Fibroblast of gingiva (primary cell): ENCODE data around the gene PRDM16.
A peak's percentile ranks its signal among the peaks of the same experiment; 100 is the strongest.

Experiments
- DNase-seq: peaks from one replicate; pipeline ENCODE4 v3.0.0-alpha.2; 2011; ENCODE audit warnings: low read depth

PRDM16 gene

DNA sequence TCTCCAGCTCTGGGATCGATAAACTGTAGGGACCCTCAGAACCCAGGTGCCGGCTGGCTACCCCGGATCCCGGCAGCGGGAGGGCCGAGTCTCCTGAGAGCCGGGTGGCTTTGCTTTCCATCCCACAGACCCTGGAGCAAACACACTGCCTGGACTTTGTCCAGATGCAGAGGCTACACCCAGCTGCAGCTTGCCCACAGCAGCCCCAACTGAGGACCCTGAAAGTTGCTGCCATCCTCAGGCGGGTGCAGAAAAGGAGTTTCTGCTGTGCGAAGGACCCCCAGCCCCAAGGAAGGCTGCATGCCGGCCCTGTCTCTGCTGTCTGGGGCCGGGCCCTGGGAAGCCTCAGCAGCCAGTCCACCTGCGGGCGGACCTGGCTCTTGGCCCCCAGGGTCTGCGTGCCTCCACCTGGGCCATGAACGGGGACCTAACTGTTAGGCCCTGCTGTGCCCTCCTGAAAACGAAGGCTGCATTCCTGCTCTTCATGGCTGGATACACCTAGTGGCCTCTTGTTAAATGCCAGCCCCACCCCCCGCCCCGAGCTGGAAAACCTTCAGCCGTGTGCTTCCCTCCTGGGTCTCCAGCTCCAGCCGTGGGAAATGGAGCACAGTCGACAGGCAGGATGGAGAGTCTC, 287.9 kb downstream of the PRDM16 start:
- DNase-seq = no peak

- no peak for DNase-seq
Observed at GRCh38 chr1:3357526-3358297, 288.7 kb downstream of the PRDM16 start.

- DNase-seq = no peak
Observed at GRCh38 chr1:3359351-3359750, 290.3 kb downstream of the PRDM16 start.

DNA sequence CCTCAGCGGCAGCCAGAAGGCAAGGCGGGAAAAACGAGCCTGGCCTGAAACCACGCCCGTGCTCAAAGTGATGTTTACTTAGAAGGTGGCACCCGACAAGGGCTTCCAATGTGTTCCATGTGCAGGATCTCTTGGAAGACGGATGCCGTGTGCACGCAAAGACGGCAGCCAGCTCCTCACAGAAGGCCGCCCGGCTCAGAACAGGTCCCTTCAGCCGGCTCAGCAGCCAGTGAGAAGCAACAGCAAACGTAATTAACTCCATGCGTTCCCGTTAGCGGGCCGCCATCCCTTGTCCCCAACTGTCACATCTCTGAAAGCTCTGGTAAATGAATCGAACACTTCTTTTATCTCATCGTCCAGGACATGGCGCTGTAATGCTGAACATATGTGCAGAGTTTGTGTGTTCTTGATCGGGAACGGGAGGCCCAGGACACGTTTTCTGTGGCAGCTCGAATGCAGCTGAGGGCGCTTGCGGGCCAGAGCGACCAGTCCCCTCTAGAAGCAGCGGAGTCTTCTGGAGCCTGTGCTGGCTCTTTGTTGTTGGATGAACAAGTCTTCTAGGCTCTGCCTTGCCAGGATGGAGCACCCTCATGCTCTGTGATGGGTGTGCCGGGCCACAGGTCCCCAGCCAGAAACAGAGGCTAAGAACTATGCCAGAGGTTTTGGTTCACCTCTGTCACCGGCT, 290.9 kb downstream of the PRDM16 start:
- DNase-seq = no peak

- DNase-seq = no peak
Observed at GRCh38 chr1:3360646-3361257, 291.7 kb downstream of the PRDM16 start.

DNA sequence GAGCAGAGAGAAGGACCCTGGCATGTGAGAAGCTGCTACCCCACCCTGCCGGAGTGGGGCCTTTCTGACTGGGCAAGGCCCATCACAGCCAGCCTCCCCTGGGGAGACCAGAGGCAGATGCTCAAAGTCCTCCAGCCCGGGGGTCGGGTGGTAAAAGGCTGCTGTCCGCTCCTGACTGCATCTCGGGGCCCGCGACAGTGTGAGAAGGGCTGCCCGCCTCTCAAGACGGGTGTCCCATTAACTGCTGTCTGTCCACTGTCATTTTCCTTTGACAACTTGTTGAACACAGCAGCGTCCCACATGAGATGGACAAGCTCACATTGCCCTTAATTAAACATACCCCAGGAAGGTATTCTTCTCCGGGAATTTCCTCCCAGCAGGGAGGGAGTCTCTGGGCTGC, 294.0 kb downstream of the PRDM16 start:
- DNase-seq = no peak

DNA sequence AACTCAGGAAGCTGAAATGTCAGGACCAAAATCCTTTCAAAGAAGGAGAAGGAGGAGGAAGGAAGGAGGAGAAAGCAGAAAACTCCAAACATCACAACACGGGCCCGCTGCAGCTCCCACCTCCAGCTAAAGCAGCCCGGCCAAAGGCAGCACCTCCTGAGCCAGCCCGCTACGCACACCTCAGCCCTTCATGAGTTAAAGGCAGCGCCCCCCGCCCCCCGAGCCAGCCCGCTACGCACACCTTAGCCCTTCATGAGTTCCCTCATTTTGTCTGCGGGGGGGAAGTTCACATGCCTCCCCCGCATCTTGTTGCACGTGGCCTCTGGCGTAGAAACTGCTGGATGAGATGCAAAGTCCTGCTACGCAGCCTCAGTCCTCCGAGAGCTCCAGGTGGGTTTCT, 294.8 kb downstream of the PRDM16 start:
- DNase-seq = no peak

DNA sequence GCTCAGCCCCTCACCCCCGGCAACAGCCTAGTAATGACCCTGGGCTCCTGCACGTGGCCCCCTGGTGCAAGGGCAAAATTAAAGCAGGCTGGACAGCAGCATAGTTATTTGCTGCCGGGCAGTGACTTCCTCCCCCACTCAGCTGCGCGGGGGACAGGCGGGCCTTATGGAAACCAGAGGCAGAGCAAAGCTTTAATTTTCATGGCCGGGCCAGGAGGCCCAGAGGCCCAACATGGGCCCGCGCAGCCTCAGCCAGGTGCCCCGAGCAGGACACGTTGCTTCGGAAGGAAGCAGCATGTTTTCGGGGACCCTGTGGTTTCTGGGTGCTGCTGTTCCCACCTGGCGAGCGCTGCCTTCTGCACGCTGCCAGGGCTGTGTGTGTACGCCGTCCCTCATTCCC, 295.5 kb downstream of the PRDM16 start:
- DNase-seq = no peak

- DNase-seq = no peak
Observed at GRCh38 chr1:3364983-3365382, 296.0 kb downstream of the PRDM16 start.

DNA sequence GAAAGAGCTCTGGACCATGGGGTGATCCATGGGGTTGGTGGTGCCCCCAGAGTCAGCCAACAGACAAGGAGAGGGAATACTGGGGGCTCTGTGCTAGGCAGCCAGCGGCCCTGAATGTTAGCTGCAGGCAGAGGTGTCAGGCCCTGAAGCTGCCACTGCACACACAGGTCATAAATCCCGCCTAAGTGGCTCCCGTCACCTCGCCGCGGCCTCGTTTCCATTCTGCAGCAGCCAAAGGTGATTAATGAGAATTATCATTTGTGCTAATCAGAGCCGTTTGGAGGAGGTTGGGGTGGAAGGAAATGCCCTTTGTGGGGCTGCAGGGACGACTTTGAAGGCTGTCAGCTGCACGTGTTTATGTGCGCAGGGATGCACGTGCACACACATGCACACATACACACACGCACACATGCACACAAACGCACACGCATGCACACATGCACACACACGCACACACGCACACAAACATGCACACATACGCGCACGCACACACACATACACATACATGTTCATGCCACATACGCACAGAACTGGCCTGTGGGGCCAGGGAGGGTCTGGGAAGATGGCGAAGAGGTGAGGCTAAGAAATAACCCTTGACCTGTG, 296.6 kb downstream of the PRDM16 start:
- DNase-seq = no peak

GRCh38 chr1:3366126-3367051, 297.4 kb downstream of the PRDM16 start:
- DNase-seq = peak; percentile 16

DNA sequence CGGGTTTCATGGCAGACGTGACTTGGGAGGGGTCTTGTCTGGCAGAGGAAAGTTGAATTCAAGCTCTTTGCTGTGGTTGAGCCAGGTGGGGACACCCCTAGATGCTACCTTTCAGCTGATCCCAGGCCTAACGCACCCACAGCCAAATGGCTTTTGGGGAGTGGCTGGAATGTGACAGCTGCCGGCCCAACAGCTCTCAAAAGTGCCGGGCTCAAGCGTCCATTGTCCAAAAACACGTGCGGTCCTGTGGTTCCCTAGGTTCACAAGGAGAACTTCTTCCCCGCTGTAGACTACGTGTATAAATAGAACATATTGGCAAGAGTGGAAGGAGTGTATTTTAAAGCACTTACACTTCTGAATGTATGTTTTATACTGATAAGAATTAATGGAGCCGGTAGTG, 298.4 kb downstream of the PRDM16 start:
- no peak for DNase-seq

DNA sequence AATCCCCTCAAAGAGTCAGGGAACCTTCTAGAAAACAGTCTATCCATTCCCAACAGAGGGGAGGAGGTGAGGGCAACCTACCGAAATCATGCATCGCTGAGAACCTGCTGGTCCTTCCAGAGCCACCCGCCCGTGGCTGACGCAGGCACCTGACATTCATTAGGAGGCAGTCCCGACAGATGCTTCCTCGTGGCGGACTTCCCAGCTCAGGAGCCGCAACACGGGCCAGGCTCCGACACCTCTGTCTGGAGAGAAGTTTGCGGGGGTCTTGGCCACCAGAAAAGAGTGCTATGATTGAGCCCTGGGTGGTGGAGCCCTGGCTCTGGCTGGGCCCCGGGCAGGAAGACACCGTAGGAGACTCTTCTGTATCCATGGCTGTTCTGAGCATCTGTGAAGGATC, 299.1 kb downstream of the PRDM16 start:
- DNase-seq = no peak

DNA sequence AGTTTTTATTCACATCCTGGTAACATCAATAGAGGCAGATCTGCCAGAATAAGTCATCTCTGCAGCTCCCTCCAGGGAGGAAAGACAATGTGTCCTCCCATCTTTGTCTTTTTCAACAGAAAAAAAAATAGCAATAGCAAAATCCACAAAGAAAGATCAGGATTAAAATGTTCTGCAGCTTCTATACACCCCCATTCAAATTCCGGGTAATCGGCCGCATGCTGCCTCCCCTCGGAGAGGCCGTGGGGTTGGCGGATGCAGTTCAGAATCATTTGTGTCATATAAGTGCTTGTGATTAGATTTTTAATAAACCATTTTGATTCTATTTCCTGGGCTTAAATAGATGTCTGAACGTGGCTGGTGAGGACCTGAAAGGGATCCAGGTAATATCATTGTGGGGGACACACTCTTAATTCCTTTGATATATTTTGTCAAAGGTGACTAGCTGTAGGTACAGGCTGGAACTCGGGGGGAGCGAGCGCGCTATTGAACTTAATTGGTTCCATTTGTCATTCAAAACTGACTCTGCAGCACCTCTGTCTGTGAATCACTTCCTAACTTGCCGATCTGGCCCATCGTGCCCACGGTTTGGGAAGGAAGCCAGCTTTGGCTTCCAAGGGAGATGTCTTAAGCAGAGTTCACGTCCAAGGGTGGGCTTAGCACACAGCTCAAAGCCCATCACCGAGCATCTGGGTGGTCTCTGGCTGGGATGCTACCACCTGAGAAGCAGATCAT, 299.9 kb downstream of the PRDM16 start:
- DNase-seq = no peak

DNA sequence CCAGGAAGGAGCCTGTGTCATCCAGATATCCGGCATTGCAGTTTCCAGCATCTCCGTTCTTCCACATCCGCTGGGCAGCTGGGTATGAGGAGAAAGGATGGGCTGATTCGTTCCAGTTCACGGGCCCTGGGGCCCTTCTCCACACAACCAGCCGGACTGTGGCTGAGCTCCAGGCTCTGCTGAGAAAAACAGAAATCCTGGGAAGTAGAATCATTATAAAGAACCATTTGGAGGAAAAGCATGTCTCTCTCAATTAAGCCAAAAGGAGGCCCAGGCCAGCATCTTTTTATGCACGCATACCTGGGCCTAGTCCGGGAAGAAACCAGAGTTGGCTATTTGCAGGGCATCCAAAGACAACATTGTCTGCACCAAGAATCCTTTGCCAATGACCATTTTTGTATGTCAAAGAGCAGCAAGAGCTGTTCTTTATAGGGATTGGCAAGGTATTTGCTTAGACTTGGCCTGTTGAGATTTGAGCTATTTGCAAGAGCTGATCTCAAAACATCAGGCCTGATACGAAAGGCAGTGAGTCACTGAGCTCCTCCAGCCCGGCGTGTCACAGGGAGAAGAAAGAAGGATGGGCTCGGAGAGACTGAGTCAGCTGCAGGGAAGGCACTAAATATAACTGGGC, 300.6 kb downstream of the PRDM16 start:
- peak; percentile 93 for DNase-seq

GRCh38 chr1:3370856-3371703, 302.1 kb downstream of the PRDM16 start:
- DNase-seq = no peak

GRCh38 chr1:3372317-3372716, 303.3 kb downstream of the PRDM16 start:
- no peak for DNase-seq

DNA sequence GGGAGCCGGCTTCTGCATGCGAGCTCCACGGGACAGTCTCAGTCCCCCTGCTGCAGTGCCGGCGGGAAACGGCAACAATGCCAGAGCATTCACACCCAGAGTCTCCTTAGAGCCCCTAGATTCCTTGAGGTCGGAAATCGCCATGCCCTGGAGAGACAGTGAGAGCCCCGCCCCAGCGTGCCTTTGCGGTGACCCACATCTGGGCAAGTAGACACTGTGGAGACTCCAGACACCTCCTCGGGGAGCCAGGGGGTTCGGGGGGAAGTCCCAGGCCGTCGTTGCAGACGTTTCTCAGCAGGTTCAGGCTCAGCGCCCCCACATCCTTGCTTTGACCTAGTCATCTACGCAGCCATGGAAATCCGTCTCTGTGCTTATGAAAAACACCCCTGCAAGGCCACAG, 304.2 kb downstream of the PRDM16 start:
- no peak for DNase-seq
